Anterior cingulate cortex (tissue), 58 donors: ENCODE measurements around the gene NTSR2.
A peak's percentile ranks its signal among the peaks of the same experiment; 100 is the strongest.

ENCODE experiments used
- DNase-seq, 58 donors: peaks; one replicate each; lab custom pipeline; 2025; lab: John Stamatoyannopoulos, UW

The NTSR2 gene

GRCh38 chr2:11633923-11634478 is 36.0 kb downstream of the NTSR2 start:
- DNase-seq = no peak

- no peak for DNase-seq
These were observed 38.5 kb downstream of the NTSR2 start for GRCh38 chr2:11631462-11631861.

- DNase-seq = no peak
These were observed 39.1 kb downstream of the NTSR2 start for GRCh38 chr2:11630855-11631254.

GRCh38 chr2:11629851-11630250 is 40.1 kb downstream of the NTSR2 start:
- DNase-seq = no peak

GRCh38 chr2:11629215-11629614 is 40.8 kb downstream of the NTSR2 start:
- DNase-seq = no peak

GRCh38 chr2:11628675-11629074 is 41.3 kb downstream of the NTSR2 start:
- no peak for DNase-seq

- DNase-seq = no peak
These were observed 44.3 kb downstream of the NTSR2 start for GRCh38 chr2:11625671-11626070.

- DNase-seq = no peak
These were observed 45.1 kb downstream of the NTSR2 start for GRCh38 chr2:11624893-11625292.

GRCh38 chr2:11622611-11623010 is 47.4 kb downstream of the NTSR2 start:
- DNase-seq = no peak

- DNase-seq = peak in 5 of 58 donors; percentile 9 to 39 (median 14)
These were observed 48.6 kb downstream of the NTSR2 start for GRCh38 chr2:11621410-11621809.

- no peak for DNase-seq
These were observed 51.3 kb downstream of the NTSR2 start for GRCh38 chr2:11618708-11619062.

- no peak for DNase-seq
These were observed 51.8 kb downstream of the NTSR2 start for GRCh38 chr2:11617984-11618707.

- DNase-seq = no peak
These were observed 52.5 kb downstream of the NTSR2 start for GRCh38 chr2:11617527-11617926.

- DNase-seq = no peak
These were observed 53.1 kb downstream of the NTSR2 start for GRCh38 chr2:11616851-11617415.

GRCh38 chr2:11616097-11616687 is 53.8 kb downstream of the NTSR2 start:
- no peak for DNase-seq

GRCh38 chr2:11615209-11615608 is 54.8 kb downstream of the NTSR2 start:
- DNase-seq = no peak

- no peak for DNase-seq
These were observed 56.7 kb downstream of the NTSR2 start for GRCh38 chr2:11613297-11613696.

- DNase-seq = no peak
These were observed 57.3 kb downstream of the NTSR2 start for GRCh38 chr2:11612553-11613215.

- no peak for DNase-seq
These were observed 58.7 kb downstream of the NTSR2 start for GRCh38 chr2:11611251-11611650.

GRCh38 chr2:11610624-11611242 is 59.3 kb downstream of the NTSR2 start:
- DNase-seq = no peak
